GM19043 (cell line): Measurements from ENCODE around the gene SLC2A8.
A peak's percentile ranks its signal among the peaks of the same experiment; 100 is the strongest.

Experiments used
- ATAC-seq: cut with Tn5 transposase; IDR thresholded peaks from one replicate; pipeline ENCODE4 v1.9.1; 2021; ENCODE audit warnings: low read depth; ENCODE audit not compliant: unreplicated experiment

SLC2A8 gene

GRCh38 chr9:127423934-127424675, 27.1 kb downstream of the SLC2A8 start, which contains the start of gene ZNF79:
TSS of gene ZNF79 (plus strand) at chr9:127424382. CDS start at chr9:127424788, 406 bp downstream.
- peak; percentile 70 for ATAC-seq

- no peak for ATAC-seq
Measured at GRCh38 chr9:127424676-127424999, 27.7 kb downstream of the SLC2A8 start.

GRCh38 chr9:127426756-127427155, 29.8 kb downstream of the SLC2A8 start:
- ATAC-seq = no peak

- ATAC-seq = no peak
Measured at GRCh38 chr9:127428348-127428747, 31.4 kb downstream of the SLC2A8 start.

- ATAC-seq = no peak
Measured at GRCh38 chr9:127430415-127430814, 33.4 kb downstream of the SLC2A8 start.

- no peak for ATAC-seq
Measured at GRCh38 chr9:127437497-127438264, 40.7 kb downstream of the SLC2A8 start.

- no peak for ATAC-seq
Measured at GRCh38 chr9:127438394-127438793, 41.4 kb downstream of the SLC2A8 start.

- ATAC-seq = no peak
Measured at GRCh38 chr9:127444283-127444920, 47.4 kb downstream of the SLC2A8 start.

GRCh38 chr9:127444921-127445850, 48.2 kb downstream of the SLC2A8 start:
- ATAC-seq = no peak

GRCh38 chr9:127445851-127446712, 49.1 kb downstream of the SLC2A8 start:
- ATAC-seq = no peak

- no peak for ATAC-seq
Measured at GRCh38 chr9:127446713-127447415, 49.9 kb downstream of the SLC2A8 start.

GRCh38 chr9:127447416-127448111, 50.6 kb downstream of the SLC2A8 start:
- ATAC-seq = no peak

- no peak for ATAC-seq
Measured at GRCh38 chr9:127448112-127448805, 51.3 kb downstream of the SLC2A8 start.

GRCh38 chr9:127449332-127449966, 52.5 kb downstream of the SLC2A8 start:
- ATAC-seq = no peak

- no peak for ATAC-seq
Measured at GRCh38 chr9:127450243-127450760, 53.3 kb downstream of the SLC2A8 start.

- peak; percentile 58 for ATAC-seq
Measured at GRCh38 chr9:127450830-127451607, 54.0 kb downstream of the SLC2A8 start, which contains the start of the genes LRSAM1 and RPL12. TSS of gene LRSAM1 (plus strand) at chr9:127451510. CDS start at chr9:127454528, 3,018 bp downstream. TSS of gene RPL12 (minus strand) at chr9:127451406. CDS start at chr9:127451317, 89 bp downstream.
